VCaP (cell line): ENCODE results near the gene GALNS.

Experiments used
- H3K27ac ChIP-seq: fragments of 450-650 bp; 2 replicates; pipeline ENCODE4 v1.5.1; 2017
- CTCF ChIP-seq: fragments of 450-650 bp; conservative IDR thresholded peaks from 2 replicates; pipeline ENCODE4 v1.5.1; 2017; ENCODE audit warnings: mild to moderate bottlenecking, moderate library complexity

GALNS gene

GRCh38 chr16:88806491-88807111, 50.1 kb downstream of the GALNS start:
- no peak for TF ChIP-seq CTCF
- H3K27ac ChIP-seq, result no peak overlapping the region

GRCh38 chr16:88805887-88806393, 50.8 kb downstream of the GALNS start:
- no peak overlapping the region for H3K27ac ChIP-seq
- TF ChIP-seq CTCF, result no peak

- no peak overlapping the region for H3K27ac ChIP-seq
- TF ChIP-seq CTCF, result no peak
These were observed 51.4 kb downstream of the GALNS start for GRCh38 chr16:88805340-88805715.

- TF ChIP-seq CTCF, result no peak
- H3K27ac ChIP-seq, result peak overlapping the region; percentile 39; the same call in 1 of the 2 replicates
These were observed 52.0 kb downstream of the GALNS start for GRCh38 chr16:88804552-88805339.

- TF ChIP-seq CTCF, result no peak
- peak overlapping the region; percentile 39; the same call in 1 of the 2 replicates for H3K27ac ChIP-seq
These were observed 52.6 kb downstream of the GALNS start for GRCh38 chr16:88804173-88804551.

- peak within 1 kb of the TSS; percentile 39; the same call in 1 of the 2 replicates for H3K27ac ChIP-seq
- TF ChIP-seq CTCF, result no peak
These were observed 53.3 kb downstream of the GALNS start, which contains the start of gene CDT1 for GRCh38 chr16:88803264-88803987. Gene CDT1 (plus strand): TSS chr16:88803789. CDS start chr16:88803832, 43 bp downstream.

GRCh38 chr16:88800277-88800592, 56.5 kb downstream of the GALNS start:
- no peak for TF ChIP-seq CTCF
- H3K27ac ChIP-seq, result no peak overlapping the region
